Measurements from ENCODE around the gene MROH8. TPM values are rescaled to one million over a fixed set of nuclear protein-coding genes. Genes with fewer than 3 reads are reported as not detected.

The MROH8 gene
- 1.0 and 1.1 TPM in 2 replicates for total RNA-seq

DNA sequence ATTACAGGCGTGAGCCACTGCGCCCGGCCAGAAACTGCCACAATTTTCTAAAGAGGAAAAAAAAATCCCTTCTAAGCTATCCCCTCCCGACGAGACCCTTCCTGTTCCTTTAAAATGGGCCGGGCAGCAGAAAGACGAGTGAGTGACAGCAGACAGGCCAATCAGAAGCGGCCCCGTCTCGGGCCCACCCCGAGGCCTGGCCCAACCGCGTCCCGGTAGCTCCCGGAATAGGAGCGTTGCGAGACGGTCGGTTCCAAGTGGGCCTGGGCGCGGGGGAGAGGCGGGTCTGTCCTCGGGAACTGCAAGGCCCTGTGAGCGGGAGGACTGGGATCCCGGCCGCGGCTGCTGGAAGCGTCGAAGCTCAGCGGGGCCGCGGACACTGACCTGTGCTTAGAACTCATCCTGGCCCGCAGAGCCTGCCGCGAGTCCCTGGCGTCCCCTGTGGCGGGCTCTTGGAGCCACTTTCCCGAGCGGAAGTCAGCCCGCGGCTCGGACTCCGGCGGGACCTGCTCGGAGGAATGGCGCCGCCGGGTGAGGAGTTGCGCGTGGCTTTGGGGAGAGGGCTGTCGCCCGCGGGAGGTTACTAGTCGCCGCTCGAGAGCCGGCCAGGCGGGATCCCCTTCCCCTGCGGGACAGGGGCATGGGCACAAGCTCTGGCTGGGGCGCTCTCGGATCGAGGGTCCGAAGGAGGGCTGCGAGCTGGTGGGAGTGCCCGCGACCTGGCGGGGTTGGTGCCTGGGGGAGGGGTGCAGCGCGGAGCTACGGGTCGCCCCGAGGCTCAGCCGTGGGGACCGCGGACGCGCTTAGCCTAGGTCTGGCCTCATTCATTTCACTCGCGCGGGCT lies at the start of gene MROH8, which contains the start of gene RPN2:
MROH8 (minus strand) TSS at position 710 of the 844 bp plus-strand sequence.
RPN2 (plus strand) TSS at position 492 of the 844 bp plus-strand sequence; CDS start at position 519, 27 bp downstream.

DNA sequence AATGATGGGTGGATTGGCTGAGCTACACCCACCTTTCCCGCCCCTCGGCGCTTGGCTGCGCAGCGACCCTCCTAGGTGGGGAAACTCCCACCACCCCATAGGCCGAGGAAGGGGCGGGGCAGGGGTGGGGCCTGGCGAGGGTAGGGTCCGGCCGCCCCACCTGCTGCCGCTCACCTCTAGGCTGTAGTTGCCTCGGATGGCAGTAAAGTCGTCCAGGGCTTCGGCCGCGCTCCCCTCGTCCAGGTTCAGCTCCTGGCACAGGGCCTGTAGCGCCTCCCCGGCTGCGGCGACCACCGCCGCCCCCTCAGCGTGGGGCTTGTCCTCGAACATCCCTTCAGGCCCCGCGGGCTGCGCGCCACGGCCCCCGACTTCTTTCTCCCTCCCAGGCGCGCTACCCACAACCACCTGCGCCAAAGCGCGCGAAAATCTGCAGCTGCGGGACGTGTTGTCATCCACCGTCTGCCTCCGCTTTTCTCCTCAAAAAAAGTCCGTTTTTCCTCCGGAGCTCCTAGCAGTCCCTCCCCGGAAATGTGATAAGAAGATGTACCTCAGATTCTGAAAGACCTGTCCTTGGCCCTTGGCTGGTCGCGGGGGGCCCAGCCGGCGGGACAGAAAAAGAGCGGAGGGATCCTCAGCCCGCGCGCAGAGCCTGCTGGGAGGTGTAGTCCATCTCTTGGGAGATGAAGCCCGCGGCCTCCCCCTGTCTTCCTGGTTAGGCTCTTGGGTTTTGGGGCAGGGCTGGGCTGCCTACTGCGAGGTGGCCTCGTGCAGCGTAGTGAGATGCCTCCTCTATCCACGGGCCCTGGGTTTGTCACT lies 83.5 kb downstream of the MROH8 start, which contains the start of gene RBL1:
RBL1 (minus strand) TSS at position 399 of the 816 bp plus-strand sequence; CDS start at position 330, 69 bp downstream.

Other genes with a start within 250 kb of the MROH8 start
- 29.6 and 29.8 TPM in 2 replicates for gene SAMHD1, start 227.8 kb downstream of the MROH8 start, total RNA-seq
- 4.1 and 8.3 TPM in 2 replicates for gene RBL1, start 83.6 kb downstream of the MROH8 start, total RNA-seq
- gene RPN2, start 218 bp downstream of the MROH8 start, total RNA-seq, result 164 and 198 TPM in 2 replicates
- gene GHRH, start 82.3 kb upstream of the MROH8 start, total RNA-seq, result not detected in 2 replicates
- 17.0 and 18.3 TPM in 2 replicates for gene MANBAL, start 110.1 kb upstream of the MROH8 start, total RNA-seq
- 10.6 and 16.3 TPM in 2 replicates for gene SRC, start 166.6 kb upstream of the MROH8 start, total RNA-seq